Tibial nerve (tissue), 4 donors: Measurements from ENCODE around the gene FGD5.

Experiments used
- EP300 ChIP-seq, 2 donors: sonication (generic); formaldehyde crosslinking; IDR thresholded peaks; one replicate each; pipeline ENCODE4 v1.6.1; 2017; ENCODE audit warnings: antibody characterized with exemption in 2 of 2, mild to moderate bottlenecking in 1 of 2
- POLR2A ChIP-seq, 2 donors: fragments of 450-650 bp; IDR thresholded peaks; one replicate each; pipeline ENCODE4 v1.6.1; 2017; ENCODE audit warnings: antibody characterized with exemption in 2 of 2, mild to moderate bottlenecking in 2 of 2, moderate library complexity in 2 of 2
- TF ChIP-seq, protein P1 (sequence below), 5 experiments: fragments of 200-600 bp in 3 of 5; fragments of 450-650 bp in 2 of 5; sonication (generic) in 3 of 5; IDR thresholded peaks; one replicate each; pipeline ENCODE4 v1.5.1; 2016 to 2019; ENCODE audit warnings: antibody characterized with exemption in 5 of 5, mild to moderate bottlenecking in 3 of 5, moderate library complexity in 2 of 5

DNA sequence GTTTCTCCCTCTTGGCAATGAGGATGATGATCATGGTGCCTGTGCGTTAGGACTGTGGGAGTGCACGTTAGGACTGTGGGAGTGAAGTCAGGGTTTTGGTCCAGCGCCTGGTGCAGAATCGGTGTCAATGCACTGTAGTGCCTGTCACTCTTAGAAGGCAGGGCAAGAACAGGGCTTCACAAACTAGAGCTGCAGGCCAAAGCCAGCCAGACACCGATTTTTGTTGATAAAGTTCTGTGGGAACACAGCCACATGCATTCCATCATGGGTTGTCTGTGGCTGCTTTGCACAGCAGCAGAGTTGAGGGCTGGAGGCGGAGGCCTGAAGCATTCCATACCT lies 96.0 kb downstream of the FGD5 start:
- TF ChIP-seq, protein P1, sequence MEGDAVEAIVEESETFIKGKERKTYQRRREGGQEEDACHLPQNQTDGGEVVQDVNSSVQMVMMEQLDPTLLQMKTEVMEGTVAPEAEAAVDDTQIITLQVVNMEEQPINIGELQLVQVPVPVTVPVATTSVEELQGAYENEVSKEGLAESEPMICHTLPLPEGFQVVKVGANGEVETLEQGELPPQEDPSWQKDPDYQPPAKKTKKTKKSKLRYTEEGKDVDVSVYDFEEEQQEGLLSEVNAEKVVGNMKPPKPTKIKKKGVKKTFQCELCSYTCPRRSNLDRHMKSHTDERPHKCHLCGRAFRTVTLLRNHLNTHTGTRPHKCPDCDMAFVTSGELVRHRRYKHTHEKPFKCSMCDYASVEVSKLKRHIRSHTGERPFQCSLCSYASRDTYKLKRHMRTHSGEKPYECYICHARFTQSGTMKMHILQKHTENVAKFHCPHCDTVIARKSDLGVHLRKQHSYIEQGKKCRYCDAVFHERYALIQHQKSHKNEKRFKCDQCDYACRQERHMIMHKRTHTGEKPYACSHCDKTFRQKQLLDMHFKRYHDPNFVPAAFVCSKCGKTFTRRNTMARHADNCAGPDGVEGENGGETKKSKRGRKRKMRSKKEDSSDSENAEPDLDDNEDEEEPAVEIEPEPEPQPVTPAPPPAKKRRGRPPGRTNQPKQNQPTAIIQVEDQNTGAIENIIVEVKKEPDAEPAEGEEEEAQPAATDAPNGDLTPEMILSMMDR (IDR thresholded peaks at IDR 0.05) = no peak
- TF ChIP-seq EP300 (IDR thresholded peaks at IDR 0.05) (no peak), POLR2A (IDR thresholded peaks at IDR 0.05) (no peak)
